SK-N-MC (cell line): ENCODE results near the gene TMEM128.
"Not testable (repeated sequence)": the region's sequence is repeated elsewhere in the genome, so short reads cannot be mapped to it uniquely, and the experiment has no call there.

ENCODE experiments used
- DNase-seq: peaks from one replicate; pipeline ENCODE4 v3.0.0-alpha.2; 2011; ENCODE audit warnings: low read depth, low spot score
- H3K27ac ChIP-seq: fragments of 200-600 bp; sonication (generic); 2 replicates; pipeline ENCODE4 v1.5.1; 2016; ENCODE audit warnings: mixed run types
- H3K36me3 ChIP-seq: fragments of 200-600 bp; sonication (generic); 2 replicates; pipeline ENCODE4 v1.6.1; 2017; ENCODE audit warnings: antibody characterized with exemption, low read length, mixed read lengths; ENCODE audit not compliant: insufficient read depth
- H3K4me3 ChIP-seq: fragments of 200-600 bp; sonication (generic); 2 replicates; pipeline ENCODE4 v1.5.1; 2016
- H3K9ac ChIP-seq: fragments of 200-600 bp; sonication (generic); 2 replicates; pipeline ENCODE4 v1.8.0; 2017; ENCODE audit warnings: mixed run types, mixed read lengths; ENCODE audit not compliant: insufficient read length
- H3K9me3 ChIP-seq: fragments of 200-600 bp; sonication (generic); 2 replicates; pipeline ENCODE4 v1.6.1; 2017; ENCODE audit warnings: low read depth, mild to moderate bottlenecking, antibody characterized with exemption, low read length, moderate library complexity, mixed read lengths
- EZH2 ChIP-seq: fragments of 200-600 bp; sonication (generic); IDR thresholded peaks from one replicate; pipeline ENCODE4 v1.6.1; 2017; ENCODE audit warnings: antibody characterized with exemption
- FOXP2 ChIP-seq: optimal IDR thresholded peaks from 2 replicates; pipeline ENCODE3; 2011; ENCODE audit warnings: mild to moderate bottlenecking, moderate library complexity; ENCODE audit not compliant: insufficient read depth; ENCODE audit errors: extremely low read length, control extremely low read depth
- POLR2AphosphoS5 ChIP-seq: IDR thresholded peaks from 2 replicates; pipeline ENCODE4 v1.6.1; 2012; ENCODE audit warnings: mild to moderate bottlenecking, low read depth, low read length, borderline replicate concordance

TMEM128 gene

GRCh38 chr4:4267981-4268380 is 20.0 kb upstream of the TMEM128 start:
- no peaks in the 10 kb centered on the region for H3K9me3 ChIP-seq
- no peak overlapping the region for H3K4me3 ChIP-seq
- DNase-seq: no peak
- TF ChIP-seq FOXP2: no peak
- no peak for TF ChIP-seq EZH2
- no peak for TF ChIP-seq POLR2AphosphoS5
- peaks cover 49% of the 10 kb centered on the region for H3K36me3 ChIP-seq
- no peak overlapping the region for H3K27ac ChIP-seq
- no peak overlapping the region for H3K9ac ChIP-seq

GRCh38 chr4:4260185-4260751 is 12.2 kb upstream of the TMEM128 start:
- TF ChIP-seq EZH2 (no peak), POLR2AphosphoS5 (no peak), FOXP2 (no peak)
- no peaks in the 10 kb centered on the region for H3K36me3 ChIP-seq
- no peak overlapping the region for H3K9ac ChIP-seq
- H3K27ac ChIP-seq: no peak overlapping the region
- no peak overlapping the region for H3K4me3 ChIP-seq
- no peaks in the 10 kb centered on the region for H3K9me3 ChIP-seq
- no peak for DNase-seq

- H3K9me3 ChIP-seq: no peaks in the 10 kb centered on the region
- H3K4me3 ChIP-seq: no peak overlapping the region
- no peak overlapping the region for H3K27ac ChIP-seq
- TF ChIP-seq FOXP2 (no peak), EZH2 (no peak), POLR2AphosphoS5 (no peak)
- no peaks in the 10 kb centered on the region for H3K36me3 ChIP-seq
- no peak for DNase-seq
- no peak overlapping the region for H3K9ac ChIP-seq
Observed at GRCh38 chr4:4259484-4260100, 11.6 kb upstream of the TMEM128 start.

GRCh38 chr4:4257705-4258104 is 9.7 kb upstream of the TMEM128 start:
- H3K36me3 ChIP-seq, H3K9me3 ChIP-seq, H3K9ac ChIP-seq, H3K27ac ChIP-seq, DNase-seq, H3K4me3 ChIP-seq: not testable (repeated sequence)

GRCh38 chr4:4256799-4257198 is 8.8 kb upstream of the TMEM128 start:
- TF ChIP-seq POLR2AphosphoS5: no peak
- no peak for TF ChIP-seq FOXP2
- TF ChIP-seq EZH2: no peak
- Histone ChIP-seq H3K4me3 (no peak overlapping the region), H3K9ac (no peak overlapping the region)

GRCh38 chr4:4254666-4255065 is 6.6 kb upstream of the TMEM128 start:
- H3K4me3 ChIP-seq: no peak overlapping the region
- H3K27ac ChIP-seq: no peak overlapping the region
- DNase-seq: no peak
- no peaks in the 10 kb centered on the region for H3K36me3 ChIP-seq
- H3K9ac ChIP-seq: no peak overlapping the region
- H3K9me3 ChIP-seq: no peaks in the 10 kb centered on the region
- TF ChIP-seq FOXP2 (no peak), EZH2 (no peak), POLR2AphosphoS5 (no peak)

More at GRCh38 chr4:4256799-4257198, 8.8 kb upstream of the TMEM128 start:
- Histone ChIP-seq H3K27ac (no peak overlapping the region), H3K36me3 (no peaks in the 10 kb centered on the region), H3K9me3 (no peaks in the 10 kb centered on the region)
- no peak for DNase-seq

GRCh38 chr4:4254199-4254598 is 6.2 kb upstream of the TMEM128 start:
- Histone ChIP-seq H3K9ac (no peak overlapping the region), H3K27ac (no peak overlapping the region), H3K36me3 (no peaks in the 10 kb centered on the region), H3K9me3 (no peaks in the 10 kb centered on the region), H3K4me3 (no peak overlapping the region)
- TF ChIP-seq POLR2AphosphoS5 (no peak), FOXP2 (no peak), EZH2 (no peak)
- DNase-seq: no peak

- H3K9ac ChIP-seq: no peak overlapping the region
- H3K36me3 ChIP-seq: peaks cover 10% of the 10 kb centered on the region; the same call in 1 of the 2 replicates
- H3K4me3 ChIP-seq: no peak overlapping the region
- DNase-seq: no peak
- H3K27ac ChIP-seq: no peak overlapping the region
- no peaks in the 10 kb centered on the region for H3K9me3 ChIP-seq
- TF ChIP-seq EZH2 (no peak), POLR2AphosphoS5 (no peak)
Observed at GRCh38 chr4:4249866-4250265, 1.8 kb upstream of the TMEM128 start.

GRCh38 chr4:4249342-4249741 is 1.3 kb upstream of the TMEM128 start:
- peak overlapping the region; percentile 98 for H3K4me3 ChIP-seq
- not testable (repeated sequence) for H3K27ac ChIP-seq, H3K9me3 ChIP-seq, DNase-seq
- peaks cover 15% of the 10 kb centered on the region; the same call in 1 of the 2 replicates for H3K36me3 ChIP-seq
- peak overlapping the region; percentile 99 for H3K9ac ChIP-seq
